HepG2 (cell line): ENCODE data around the gene PRKAG1. TPM values are rescaled to one million over a fixed set of nuclear protein-coding genes. Genes with fewer than 3 reads are reported as not detected.

Experiments used
- ADNP ChIP-seq: sonication (generic); formaldehyde crosslinking; IDR thresholded peaks from 2 replicates; pipeline ENCODE4 v1.4.0; 2020; ENCODE audit warnings: missing genetic modification reagents
- ARNT2 ChIP-seq: sonication (generic); formaldehyde crosslinking; IDR thresholded peaks from 2 replicates; pipeline ENCODE4 v1.8.0; 2022; ENCODE audit warnings: mild to moderate bottlenecking, low read depth, missing genetic modification reagents, moderate library complexity
- FOXC1 ChIP-seq: sonication (generic); formaldehyde crosslinking; IDR thresholded peaks from 2 replicates; pipeline ENCODE4 v1.8.0; 2022; ENCODE audit warnings: mild to moderate bottlenecking, missing genetic modification reagents, borderline replicate concordance
- HOXA3 ChIP-seq: sonication (generic); formaldehyde crosslinking; IDR thresholded peaks from 2 replicates; pipeline ENCODE4 v1.5.0; 2020; ENCODE audit warnings: missing genetic modification reagents
- IRF9 ChIP-seq: sonication (generic); formaldehyde crosslinking; IDR thresholded peaks from 2 replicates; pipeline ENCODE4 v1.8.0; 2022; ENCODE audit warnings: missing genetic modification reagents, mild to moderate bottlenecking, borderline replicate concordance
- POLR2G ChIP-seq: fragments of 200-400 bp; formaldehyde crosslinking; IDR thresholded peaks from 2 replicates; pipeline ENCODE4 v1.6.1; 2018; ENCODE audit warnings: mild to moderate bottlenecking, low read depth, low read length, moderate library complexity
- REL ChIP-seq: sonication (generic); formaldehyde crosslinking; conservative IDR thresholded peaks from 2 replicates; pipeline ENCODE4 v1.8.0; 2022; ENCODE audit warnings: mild to moderate bottlenecking, missing genetic modification reagents, moderate library complexity
- SMAD1 ChIP-seq: sonication (generic); formaldehyde crosslinking; IDR thresholded peaks from 2 replicates; pipeline ENCODE4 v1.4.0; 2020; ENCODE audit warnings: missing genetic modification reagents, low read depth, mild to moderate bottlenecking, borderline replicate concordance
- SOX13 ChIP-seq, 3 experiments: fragments of 450-650 bp in 1 of 3; sonication (generic) in 1 of 3; formaldehyde crosslinking in 1 of 3; IDR thresholded peaks in 2 of 3; conservative IDR thresholded peaks in 1 of 3; 2 replicates each; pipeline versions ENCODE4 v1.5.0 to v1.6.1; 2016 to 2020; ENCODE audit warnings: antibody characterized with exemption in 1 of 3, mild to moderate bottlenecking in 1 of 3, missing compliant biosample characterization in 1 of 3, missing genetic modification reagents in 1 of 3, moderate library complexity in 1 of 3
- SP2 ChIP-seq: sonication (generic); formaldehyde crosslinking; IDR thresholded peaks from 2 replicates; pipeline ENCODE4 v1.5.1; 2020; ENCODE audit warnings: mild to moderate bottlenecking, missing genetic modification reagents
- YY1 ChIP-seq: IDR thresholded peaks from 2 replicates; pipeline ENCODE4 v1.6.1; 2011; ENCODE audit warnings: low read length, low read depth, moderate library complexity, mild to moderate bottlenecking; ENCODE audit not compliant: insufficient read depth, insufficient replicate concordance
- ZFP1 ChIP-seq: IDR thresholded peaks from 2 replicates; pipeline ENCODE4 v1.6.1; 2016
- ZNF276 ChIP-seq: sonication (generic); formaldehyde crosslinking; IDR thresholded peaks from 2 replicates; pipeline ENCODE4 v1.4.0; 2020; ENCODE audit warnings: mild to moderate bottlenecking, low read depth, missing genetic modification reagents
- ZNF446 ChIP-seq: sonication (generic); formaldehyde crosslinking; IDR thresholded peaks from 2 replicates; pipeline ENCODE4 v1.5.0; 2020; ENCODE audit warnings: mild to moderate bottlenecking, missing genetic modification reagents
- ZNF556 ChIP-seq: sonication (generic); formaldehyde crosslinking; IDR thresholded peaks from 2 replicates; pipeline ENCODE4 v1.4.0; 2020; ENCODE audit warnings: mild to moderate bottlenecking, missing genetic modification reagents, borderline replicate concordance
- ZNF580 ChIP-seq: IDR thresholded peaks from 2 replicates; pipeline ENCODE4 v1.6.1; 2016; ENCODE audit warnings: low read depth, borderline replicate concordance
- polyA plus RNA-seq, 8 experiments: library from polyadenylated mRNA; depleted of rRNA in 3 of 8; stranded (reverse) in 7 of 8; unstranded in 1 of 8; fragments of >200 nt; fragmentation: Illumina TruSeq in 4 of 8; extraction: Trizol in 4 of 8; gene quantifications; 2 replicates each; pipeline versions ENCODE4 v1.2.1 to v1.2.3, GENCODE V29; 2011 to 2016; ENCODE audit warnings: low read depth in 4 of 8, missing spikeins in 1 of 8, mixed read lengths in 1 of 8; ENCODE audit not compliant: insufficient read depth in 1 of 8
- total RNA-seq, 5 experiments: library from RNA; depleted of rRNA; stranded (reverse); fragments of >200 nt; fragmentation: Illumina TruSeq; extraction: Trizol; gene quantifications; 2 replicates each; pipeline ENCODE4 v1.2.3, GENCODE V29; 2016; ENCODE audit warnings: low read depth in 1 of 5
- TF ChIP-seq, protein P1 (sequence below): sonication (generic); formaldehyde crosslinking; IDR thresholded peaks from 2 replicates; pipeline ENCODE4 v1.9.0; 2021; ENCODE audit warnings: missing genetic modification reagents, borderline replicate concordance

PRKAG1 gene
- total and polyA plus RNA-seq, 2 of the 13 experiments (the other 11 are each of a cell fraction or from before 2014, with no cell fraction given) = 26.1 to 32.8 TPM

DNA sequence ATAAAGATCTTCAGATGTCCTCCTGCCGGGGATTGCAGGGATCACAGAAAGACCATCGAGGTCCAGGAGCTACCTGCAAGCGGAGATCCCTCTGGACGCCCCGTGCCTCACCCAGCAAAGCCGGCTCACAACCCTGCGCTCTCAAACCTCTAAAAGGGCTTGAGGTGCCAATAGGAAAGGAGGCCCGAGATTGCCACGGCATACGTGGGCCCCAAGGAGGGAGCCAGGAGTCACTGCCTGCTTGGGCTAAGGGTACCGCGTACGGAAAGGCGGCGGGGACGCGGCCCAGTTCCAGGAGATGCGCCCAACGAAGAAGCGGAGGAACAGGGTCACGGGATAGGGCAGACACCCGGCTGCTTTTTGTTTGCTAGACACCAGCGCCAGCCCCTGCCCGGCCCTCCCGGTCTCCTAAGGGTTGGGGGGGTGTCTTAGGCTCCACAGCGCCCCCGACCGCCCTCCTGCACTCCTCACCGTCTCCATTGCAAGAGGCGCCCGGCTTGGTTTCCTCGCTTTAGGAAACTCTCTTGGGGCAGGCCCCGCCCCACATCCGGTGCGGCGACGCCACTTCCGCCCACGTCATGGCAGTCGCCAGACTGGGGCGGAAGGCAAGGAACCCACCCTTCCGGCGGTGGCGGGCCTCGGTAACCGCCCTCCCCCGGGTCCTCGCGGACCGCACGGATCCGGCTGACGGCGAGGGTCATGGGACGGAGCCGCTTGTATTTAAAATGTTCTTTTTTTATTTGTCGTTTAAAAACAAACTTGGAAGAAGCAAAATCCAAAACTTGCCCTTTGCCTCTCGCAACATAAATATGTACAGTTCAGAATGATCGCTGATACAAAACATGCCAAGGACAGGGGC lies at the start of gene PRKAG1 (continued):
- no peak for TF ChIP-seq ADNP (CRISPR knock-in tag)
- TF ChIP-seq SP2 (CRISPR knock-in tag) = peak; percentile 76
- 0 out of 2 replicates have a peak, but pooled peaks have one; percentile 20 for TF ChIP-seq FOXC1
- peak; percentile 98 for TF ChIP-seq POLR2G
- TF ChIP-seq ZNF446 (CRISPR knock-in tag) = peak; percentile 37; the same call in 1 of the 2 replicates
- TF ChIP-seq REL (CRISPR knock-in tag) = no peak; the same call in 1 of the 2 replicates
- TF ChIP-seq ZFP1 (CRISPR knock-in tag) = no peak
- peak; percentile 56; the same call in 1 of the 2 replicates for TF ChIP-seq ZNF276 (CRISPR knock-in tag)
- peak; percentile 91 for TF ChIP-seq HOXA3
- TF ChIP-seq IRF9 (CRISPR knock-in tag) = peak; percentile 82; the same call in 1 of the 2 replicates
- TF ChIP-seq, protein P1, sequence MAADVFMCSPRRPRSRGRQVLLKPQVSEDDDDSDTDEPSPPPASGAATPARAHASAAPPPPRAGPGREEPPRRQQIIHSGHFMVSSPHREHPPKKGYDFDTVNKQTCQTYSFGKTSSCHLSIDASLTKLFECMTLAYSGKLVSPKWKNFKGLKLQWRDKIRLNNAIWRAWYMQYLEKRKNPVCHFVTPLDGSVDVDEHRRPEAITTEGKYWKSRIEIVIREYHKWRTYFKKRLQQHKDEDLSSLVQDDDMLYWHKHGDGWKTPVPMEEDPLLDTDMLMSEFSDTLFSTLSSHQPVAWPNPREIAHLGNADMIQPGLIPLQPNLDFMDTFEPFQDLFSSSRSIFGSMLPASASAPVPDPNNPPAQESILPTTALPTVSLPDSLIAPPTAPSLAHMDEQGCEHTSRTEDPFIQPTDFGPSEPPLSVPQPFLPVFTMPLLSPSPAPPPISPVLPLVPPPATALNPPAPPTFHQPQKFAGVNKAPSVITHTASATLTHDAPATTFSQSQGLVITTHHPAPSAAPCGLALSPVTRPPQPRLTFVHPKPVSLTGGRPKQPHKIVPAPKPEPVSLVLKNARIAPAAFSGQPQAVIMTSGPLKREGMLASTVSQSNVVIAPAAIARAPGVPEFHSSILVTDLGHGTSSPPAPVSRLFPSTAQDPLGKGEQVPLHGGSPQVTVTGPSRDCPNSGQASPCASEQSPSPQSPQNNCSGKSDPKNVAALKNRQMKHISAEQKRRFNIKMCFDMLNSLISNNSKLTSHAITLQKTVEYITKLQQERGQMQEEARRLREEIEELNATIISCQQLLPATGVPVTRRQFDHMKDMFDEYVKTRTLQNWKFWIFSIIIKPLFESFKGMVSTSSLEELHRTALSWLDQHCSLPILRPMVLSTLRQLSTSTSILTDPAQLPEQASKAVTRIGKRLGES (CRISPR knock-in tag) = 0 out of 2 replicates have a peak, but pooled peaks have one; percentile 70
- TF ChIP-seq YY1 = peak; percentile 86
- peak; percentile 93 for TF ChIP-seq SMAD1 (CRISPR knock-in tag)
- TF ChIP-seq ARNT2 = peak; percentile 37; the same call in 1 of the 2 replicates
- TF ChIP-seq ZNF556 (CRISPR knock-in tag) = peak; percentile 52; the same call in 1 of the 2 replicates
- TF ChIP-seq SOX13 (IDR thresholded peaks at IDR 0.05) = no peak
- 0 out of 4 replicates have a peak, but pooled peaks of 1 of the 2 experiments have one; percentile 12 for TF ChIP-seq SOX13 (CRISPR knock-in tag; conservative IDR thresholded peaks at IDR 0.05 in 1 of 2, IDR thresholded peaks at IDR 0.05 in 1 of 2)
- peak; percentile 79; the same call in 1 of the 2 replicates for TF ChIP-seq ZNF580 (CRISPR knock-in tag)
